GM21447 (cell line): ENCODE measurements around the gene UTRN.

ENCODE experiments used
- ATAC-seq: cut with Tn5 transposase; IDR thresholded peaks from one replicate; pipeline ENCODE4 v1.9.1; 2021; ENCODE audit not compliant: unreplicated experiment

UTRN gene

DNA sequence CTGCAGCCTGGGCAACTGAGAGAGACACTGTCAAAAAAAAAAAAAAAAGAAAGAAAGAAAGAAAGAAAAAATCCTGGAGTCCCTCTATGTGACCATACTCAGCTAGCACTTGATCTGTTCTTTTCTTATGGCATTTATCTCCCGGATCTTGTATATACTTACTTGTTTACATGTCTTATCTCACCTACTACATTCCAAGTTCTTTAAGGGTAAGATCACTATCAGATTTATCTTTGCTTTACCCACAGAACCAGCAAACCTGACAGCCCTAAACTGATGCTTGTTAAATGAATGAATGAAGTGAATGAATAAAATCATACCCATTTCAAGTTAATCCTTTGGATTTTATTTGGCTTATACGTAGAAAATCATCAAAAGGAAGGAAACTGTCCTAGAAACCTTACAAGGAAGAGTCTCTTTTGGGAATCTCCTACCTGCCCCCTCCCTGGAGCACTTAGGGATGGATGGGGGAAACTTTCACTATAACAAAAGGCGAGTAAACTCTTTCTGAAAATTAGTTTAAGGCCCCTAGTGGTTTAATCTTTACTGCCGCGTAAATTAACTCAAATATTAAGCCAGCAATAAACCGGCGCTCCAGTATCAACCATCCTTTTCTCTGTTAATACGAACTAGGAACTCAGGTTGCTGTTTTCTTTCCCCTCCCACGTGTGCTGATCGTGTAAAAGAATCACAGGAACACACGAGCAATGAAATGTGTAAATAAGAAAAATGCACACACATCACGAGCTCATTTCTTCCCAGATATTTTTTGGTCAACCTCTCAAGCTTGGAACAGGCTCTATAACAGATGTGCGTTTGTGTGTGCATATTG lies 1.3 kb upstream of the UTRN start:
- no peak for ATAC-seq

DNA sequence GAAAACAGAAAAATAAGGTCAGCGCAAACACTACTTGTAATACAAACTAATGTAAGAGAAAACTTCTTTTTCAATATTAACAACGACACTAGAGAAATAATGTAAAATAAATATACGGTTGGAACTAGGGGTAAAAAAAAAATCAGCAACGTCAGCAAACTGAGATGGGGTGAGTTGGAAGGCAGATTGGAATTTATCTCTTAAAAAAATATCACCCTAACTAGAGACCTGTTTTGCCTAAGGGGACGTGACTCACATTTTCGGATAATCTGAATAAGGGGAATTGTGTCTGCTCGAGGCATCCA lies 705 bp upstream of the UTRN start:
- no peak for ATAC-seq

DNA sequence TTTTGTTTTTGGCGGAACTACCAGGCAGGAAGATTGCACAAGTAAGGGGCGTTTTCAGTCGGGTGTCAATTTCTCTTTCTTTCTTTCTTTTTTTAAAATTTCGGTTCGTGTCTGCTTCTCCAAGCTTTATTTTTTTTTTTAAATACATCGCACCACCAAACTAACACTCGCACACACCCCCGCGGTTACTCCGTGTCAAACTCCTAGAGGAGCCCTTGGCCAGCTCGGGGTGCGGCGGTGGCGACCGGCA lies 338 bp downstream of the UTRN start:
- peak; percentile 33 for ATAC-seq

DNA sequence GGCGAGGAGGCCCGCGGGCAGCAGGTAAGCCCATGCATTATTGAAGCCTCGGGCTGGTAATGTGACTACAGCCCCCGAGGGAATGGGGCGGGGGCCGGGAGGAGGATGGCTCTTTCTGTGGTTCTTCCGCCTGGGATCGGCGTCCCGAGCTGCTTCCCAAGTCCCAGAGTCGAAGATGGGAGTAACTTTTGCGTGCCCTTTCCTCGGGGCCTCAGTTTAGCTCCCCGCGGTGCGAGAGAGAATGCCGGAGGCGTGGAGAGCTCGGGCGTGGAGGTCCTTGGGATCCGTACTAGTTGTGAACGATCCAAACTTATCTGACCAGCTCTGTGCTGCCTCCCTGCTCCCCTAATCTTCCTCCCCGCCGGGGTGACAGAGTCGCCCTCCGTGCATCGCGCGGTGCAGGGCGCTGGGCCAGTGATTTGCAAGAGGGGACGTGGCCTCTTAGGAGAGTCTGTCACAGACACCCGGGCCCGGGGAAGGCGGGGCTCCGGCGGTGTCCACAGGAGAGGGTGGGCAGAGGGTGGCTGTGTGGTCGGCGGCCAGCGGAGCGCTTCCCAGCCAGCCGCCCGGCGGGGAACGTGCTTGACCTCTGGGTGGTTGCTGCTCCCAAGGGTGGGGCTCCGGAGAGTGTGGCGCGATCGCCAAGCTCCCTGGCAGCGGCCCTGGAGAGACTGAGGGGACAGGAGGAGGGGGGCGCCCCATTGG lies 815 bp downstream of the UTRN start:
- peak; percentile 39 for ATAC-seq

DNA sequence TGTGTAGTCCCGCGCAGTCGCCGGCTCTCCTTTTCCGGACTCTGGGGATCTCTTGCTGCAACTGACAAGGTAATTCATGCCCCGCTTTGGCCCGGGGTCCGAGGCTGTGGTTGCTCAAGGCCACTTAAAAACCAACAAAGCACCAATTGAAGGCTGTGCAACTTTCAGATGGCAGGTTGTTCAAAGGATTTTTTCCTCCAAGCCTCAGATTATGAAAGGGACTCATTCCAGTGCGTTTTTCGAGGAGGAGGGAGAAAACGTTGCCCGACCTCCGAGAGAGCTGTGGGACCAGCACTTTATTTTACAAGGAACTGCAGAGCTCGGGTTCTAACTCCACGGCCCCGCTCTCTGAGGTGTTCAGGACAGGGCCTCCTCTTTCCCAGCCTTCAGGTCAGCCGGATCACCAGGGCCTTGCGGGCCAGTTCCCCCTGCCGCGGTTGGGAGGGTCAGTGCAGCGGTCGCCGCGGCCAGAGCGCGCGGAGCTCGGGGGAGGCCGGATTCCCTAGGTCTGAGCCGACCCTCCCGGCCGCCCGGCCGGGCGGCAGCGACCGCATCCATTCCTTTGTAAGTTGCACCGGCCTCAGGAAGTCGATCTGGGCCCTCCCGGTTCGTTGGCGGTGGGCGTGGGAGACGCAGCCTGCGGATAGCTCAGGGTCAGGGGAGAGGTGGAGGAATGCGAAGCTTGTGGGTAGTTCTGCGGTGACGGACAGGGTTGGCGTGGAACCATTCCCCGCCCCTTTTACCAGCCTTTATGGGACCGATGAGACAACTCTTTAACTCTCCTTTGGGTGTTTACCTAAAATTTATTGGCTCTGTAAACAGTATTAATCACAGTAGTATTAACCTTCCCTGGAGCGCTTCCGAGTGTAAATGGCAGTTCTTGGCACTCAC lies 1.6 kb downstream of the UTRN start:
- ATAC-seq, result no peak

DNA sequence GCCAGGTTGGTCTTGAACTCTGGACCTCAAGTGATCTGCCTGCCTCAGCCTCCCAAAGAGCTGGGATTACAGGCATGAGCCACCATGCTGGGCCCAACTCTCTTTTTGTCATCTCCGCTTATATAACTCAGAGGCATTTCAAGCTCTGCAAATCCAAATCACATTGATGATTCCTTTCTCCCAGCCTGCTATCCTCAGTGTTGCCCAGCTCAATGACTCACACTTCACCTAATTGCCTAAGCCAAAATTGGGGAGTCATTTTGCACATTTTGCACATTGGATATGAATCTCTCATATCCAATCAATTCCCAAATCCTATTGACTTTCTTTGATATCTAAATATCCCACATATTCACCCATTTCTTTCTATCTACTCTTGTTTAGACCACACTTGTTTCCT lies 3.9 kb downstream of the UTRN start:
- no peak for ATAC-seq

DNA sequence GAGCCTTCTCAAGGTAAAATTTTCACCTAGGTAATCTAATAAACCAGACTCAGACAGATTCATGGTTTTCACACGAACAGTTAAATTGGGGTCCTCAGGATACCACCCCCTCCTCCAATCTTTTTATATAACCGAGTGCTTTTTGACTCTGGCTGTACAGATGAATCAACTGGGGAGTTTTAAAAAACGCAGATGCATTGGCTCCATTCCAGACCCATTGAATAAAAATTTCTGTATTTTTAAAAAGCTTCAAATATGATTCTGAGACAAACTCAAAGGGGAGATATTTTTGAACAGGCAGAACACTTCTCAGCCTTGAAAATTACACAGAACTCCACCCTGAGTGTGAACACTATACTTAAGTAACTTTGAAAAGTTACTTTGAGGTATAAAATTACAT lies 7.2 kb downstream of the UTRN start:
- ATAC-seq, result no peak

DNA sequence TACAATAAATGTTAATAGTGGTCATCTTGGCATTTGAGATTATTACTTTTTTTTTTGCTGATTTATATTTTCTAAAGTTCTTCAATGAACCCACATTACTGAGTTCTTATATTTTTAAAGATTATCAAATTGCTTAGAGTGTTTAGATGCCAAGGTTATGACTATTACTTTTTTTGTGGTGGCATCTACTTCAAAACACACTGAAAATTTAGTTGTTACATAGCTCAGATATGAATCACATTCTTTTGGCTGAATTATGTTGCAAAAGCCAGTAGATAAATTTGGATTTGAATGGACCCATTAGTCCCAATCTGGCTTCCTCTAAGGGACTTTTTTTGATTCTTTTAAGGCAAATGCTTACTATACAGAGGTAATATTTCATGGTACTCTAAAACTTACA lies 8.9 kb downstream of the UTRN start:
- ATAC-seq, result no peak

DNA sequence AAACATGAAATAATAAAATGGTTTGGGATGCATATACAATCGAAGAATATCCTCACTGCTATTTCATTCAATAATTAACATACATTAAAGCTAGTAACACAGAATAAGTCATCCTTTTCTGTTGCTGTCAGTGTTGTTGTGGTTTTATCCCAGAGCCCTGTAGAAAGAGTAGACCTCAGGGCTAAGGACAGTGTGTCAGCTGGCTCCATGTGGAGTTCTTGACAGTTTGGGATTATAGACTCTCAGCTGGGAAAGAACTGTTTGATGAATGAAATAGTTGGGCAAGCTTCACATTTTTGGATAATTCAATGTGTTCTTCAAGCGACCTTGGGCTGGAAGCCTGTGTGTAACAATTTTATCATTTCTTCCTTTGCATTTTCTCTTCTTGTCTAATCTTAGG lies 10.1 kb downstream of the UTRN start:
- no peak for ATAC-seq

DNA sequence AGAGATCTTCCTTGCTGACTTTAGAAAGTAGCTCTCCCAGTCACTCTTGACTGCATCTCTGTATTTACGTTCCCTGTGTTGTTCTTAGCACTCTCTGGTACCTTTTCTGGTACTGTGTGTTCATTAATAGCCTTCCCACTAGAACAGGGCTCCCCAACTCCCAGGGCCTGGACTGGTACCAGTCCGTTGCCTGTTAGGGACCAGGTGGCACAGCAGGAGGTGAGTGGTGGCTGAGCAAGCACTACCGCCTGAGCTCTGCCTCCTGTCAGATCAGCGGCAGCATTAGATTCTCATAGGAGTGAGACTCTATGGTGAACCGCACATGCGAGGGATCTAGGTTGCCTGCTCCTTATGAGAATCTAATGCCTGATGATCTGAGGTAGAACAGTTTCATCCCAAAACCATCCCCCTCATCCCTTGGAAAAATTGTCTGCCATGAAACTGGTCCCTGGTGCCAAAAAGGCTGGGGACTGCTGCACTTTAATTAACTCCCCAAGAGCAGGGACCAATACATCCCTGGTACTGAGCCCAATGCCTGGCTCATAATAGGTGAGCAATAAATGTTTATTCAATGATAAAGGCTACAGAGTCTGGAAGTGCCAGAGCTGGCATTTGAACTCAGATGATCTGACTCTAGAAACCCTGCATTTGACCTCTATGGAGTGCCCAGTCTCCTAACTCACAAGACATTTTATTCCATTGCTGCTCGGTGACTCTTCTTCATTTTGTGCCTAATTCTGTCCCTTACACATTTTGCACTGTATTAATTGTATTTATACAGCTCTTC lies 11.0 kb downstream of the UTRN start:
- no peak for ATAC-seq

DNA sequence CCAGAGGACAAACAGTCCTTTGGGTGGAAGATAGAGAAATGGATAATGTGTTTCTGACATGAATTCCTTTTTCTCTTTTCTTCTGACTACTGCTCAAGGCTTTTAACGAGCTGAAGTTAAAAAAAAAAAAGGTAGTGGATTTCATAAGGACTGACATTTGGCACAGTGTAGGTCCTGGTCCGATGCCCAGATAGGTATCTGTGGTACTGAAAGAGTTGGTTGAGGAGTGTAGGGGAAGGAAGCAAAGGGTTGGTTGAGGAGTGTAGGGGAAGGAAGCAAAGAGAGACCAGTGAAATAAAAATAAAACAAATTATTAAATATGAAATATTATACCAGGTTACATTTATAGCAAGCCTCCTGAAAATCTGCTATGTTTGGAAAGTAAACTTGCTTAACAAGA lies 11.8 kb downstream of the UTRN start:
- ATAC-seq, result no peak

DNA sequence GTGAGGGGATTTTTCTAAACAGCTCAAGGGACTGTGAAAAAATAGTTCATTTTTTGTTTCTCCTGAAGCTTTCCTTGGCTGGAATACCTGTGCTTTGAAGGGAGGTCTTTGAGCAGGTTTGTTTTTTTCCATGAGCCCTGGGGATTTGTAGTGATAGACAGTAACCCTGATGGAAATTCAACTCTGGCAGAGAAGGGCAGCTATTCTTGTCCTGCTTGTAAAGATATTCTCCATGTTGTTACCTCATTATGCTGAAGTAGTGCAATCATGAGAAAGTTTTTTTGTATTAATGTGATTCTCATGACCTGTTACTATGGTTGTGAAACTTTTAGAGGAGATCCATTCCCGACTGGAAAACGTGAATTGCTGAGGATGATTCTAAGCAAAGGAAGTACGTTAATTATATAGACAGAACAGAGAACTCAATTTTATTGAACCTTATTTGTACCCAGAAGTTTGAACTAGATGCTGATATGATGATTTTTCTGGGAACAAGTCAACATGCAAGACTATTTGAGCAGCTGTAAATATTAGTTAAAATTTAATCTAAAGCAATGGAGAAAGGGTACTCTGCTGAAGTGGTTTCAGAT lies 12.5 kb downstream of the UTRN start:
- ATAC-seq, result no peak

DNA sequence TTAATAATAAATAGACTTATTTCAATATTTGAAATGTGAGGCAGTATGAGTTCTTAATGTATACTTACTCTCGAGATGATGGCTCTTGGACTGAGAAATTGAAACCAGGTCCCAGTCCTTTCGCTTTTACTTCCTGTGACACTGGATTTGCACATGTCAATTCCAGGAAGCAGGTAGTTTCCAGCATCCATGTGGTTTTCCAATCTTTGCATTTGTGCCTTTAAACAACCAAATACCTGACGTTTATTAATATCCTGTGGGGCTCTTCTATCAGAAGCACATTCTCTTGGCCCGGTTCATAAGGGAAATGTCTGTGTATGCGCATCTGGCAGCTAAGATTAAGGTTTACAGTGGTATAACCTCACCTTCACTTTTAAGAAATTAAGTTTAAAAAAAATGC lies 13.1 kb downstream of the UTRN start:
- no peak for ATAC-seq

DNA sequence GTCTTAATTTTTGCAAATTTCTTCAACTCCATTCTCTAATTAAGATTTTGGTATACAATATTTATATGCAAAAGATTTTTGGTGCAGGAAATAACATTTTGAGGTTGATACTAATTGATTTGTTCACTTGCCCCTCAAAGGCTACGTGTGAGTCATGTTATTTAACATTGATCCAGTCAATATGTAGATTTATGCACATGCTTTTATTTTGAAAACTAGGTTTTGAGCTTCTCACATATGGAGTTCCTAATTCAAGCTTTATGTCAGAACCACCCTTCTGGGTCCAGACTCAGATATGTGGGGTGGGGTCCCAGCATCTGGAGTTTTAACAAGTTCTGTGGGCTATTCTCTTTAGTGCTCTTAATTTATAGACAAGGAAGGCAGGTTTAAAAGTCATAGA lies 13.8 kb downstream of the UTRN start:
- ATAC-seq, result no peak

DNA sequence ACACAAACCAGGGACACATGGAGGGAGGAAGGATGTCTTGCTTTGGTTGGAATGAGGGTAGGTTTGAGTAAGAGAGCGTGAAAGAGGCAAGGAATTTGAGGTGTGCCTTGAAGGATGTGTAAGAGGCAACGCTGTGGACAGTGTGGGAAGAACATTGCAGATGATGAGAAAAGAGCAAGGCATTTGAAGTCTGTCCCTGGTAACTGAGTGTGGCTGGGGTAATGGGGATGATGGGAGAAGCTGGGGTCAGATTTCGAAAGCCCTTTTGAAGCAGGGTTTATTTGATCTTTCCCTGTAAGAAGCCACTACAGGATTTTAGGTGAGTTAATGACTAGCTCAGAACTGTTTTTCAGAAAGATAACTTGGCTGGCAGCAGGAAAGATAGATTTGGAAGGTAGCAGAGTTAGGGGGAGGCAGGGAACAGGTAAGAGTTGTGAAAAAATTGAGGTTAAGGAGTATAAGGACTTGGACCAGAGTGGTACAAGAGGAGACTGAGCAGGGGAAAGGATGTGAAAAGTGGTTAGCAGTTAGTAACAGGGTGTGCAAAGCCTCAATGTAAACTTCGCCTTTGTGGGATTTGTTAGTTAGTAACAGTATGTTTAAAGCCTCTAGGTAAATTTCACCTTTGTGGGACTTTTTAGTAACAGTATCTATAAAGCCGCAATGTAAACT lies 17.7 kb downstream of the UTRN start:
- no peak for ATAC-seq

DNA sequence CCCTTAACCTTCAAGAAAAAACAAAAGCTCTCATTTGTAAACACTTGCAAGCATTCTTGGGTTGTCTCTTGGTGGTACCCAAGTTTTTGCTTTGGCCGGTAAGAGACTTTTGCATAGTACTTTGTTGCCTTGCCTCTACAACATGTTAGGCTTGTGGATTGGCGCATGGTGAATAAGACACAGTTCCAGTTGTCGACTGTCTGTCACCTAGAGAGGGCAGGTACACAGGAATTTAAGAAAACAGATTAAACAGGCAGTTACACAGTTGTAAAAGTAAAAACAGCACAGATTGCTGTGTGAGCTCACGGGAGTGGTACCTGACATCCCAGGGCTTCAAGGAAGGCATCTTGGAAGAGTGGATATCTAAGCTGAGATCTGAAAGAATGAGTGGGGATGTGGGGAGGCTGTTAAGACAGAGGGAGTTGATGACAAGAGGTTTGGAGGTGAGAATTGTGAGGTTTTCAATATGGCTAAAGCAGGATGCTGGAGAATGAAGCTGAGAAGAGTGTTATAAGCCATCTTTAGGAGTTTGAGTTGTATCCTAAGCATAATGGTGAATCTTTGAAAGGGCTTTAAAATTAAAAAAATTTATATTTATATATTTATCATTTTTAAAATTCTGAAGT lies 19.2 kb downstream of the UTRN start:
- no peak for ATAC-seq

DNA sequence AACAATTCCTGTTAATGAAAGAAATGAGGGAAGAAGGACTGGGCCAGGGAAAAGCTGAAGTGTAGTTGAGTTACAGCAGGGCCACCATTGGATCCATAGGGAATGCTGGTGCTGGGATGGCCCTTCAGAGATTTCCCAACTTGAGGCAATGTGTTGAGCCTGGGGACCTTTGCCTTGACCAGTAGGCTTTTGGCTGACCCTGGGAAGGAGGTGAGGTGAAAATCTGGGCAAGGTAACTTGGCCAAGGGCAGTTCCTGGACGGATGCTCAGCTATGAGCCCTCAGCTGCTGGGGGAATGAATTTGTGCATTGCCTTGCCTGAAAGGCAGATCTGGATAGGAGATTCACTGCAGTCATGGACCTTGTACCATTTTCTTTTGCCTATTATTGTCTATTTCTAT lies 20.4 kb downstream of the UTRN start:
- peak; percentile 30 for ATAC-seq

DNA sequence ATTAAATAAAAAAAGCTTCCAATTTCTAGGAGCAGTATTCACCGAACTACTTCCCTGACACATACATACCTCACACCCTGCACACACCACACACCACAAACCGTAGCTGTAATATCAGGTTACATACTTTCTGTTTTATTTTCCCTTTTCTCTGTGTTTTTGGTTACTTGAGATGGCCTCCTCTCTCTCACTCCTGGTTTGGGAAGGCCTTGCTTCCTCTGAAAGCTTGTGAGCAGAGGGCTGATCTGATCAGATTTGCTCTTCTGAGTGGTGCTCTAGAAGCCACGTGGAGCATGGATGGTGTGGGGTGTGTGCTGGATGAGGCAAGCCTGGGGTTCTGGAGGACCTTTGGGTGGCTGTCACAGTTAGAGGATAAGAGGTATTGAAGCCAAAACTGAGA lies 20.9 kb downstream of the UTRN start:
- ATAC-seq, result peak; percentile 98

DNA sequence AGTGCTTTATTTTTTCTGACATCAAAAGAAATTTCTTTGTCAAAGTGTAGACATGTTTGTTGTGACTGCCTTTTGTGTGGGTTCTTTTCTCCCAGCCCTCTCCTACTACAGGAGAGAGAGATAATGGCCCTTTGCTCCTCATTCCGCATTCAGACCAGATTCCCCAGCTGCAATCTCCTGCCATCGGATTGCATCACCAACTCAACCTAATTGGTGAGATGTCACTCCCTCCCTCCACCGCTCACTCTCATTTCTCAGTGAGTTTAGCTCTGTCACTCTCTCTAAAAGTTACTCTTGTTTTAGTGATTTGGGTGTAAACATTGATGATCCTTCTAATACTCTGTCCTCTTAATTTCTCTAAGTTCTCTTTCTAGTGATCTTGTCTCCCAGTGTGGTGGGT lies 22.7 kb downstream of the UTRN start:
- no peak for ATAC-seq

DNA sequence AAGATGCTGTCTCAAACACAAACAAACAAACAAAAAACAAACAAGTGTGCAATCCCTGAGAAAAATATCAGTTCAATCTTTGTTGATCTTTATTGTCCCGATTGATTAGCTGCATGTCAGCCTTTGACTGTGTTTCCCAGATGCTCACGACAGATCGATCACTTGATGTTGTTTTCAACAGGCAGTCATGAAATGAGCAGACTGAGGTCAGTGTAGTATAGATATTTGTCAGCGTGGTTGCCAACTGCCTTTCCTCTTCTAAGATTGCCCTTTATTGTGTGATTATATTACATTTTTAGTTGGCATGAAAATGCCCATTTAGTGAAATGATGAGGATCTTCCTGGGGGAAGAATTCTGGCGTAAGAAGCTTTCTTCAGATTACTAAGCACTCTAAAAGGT lies 25.6 kb downstream of the UTRN start:
- no peak for ATAC-seq
